ENCODE data around the gene ZNF688.

DNA sequence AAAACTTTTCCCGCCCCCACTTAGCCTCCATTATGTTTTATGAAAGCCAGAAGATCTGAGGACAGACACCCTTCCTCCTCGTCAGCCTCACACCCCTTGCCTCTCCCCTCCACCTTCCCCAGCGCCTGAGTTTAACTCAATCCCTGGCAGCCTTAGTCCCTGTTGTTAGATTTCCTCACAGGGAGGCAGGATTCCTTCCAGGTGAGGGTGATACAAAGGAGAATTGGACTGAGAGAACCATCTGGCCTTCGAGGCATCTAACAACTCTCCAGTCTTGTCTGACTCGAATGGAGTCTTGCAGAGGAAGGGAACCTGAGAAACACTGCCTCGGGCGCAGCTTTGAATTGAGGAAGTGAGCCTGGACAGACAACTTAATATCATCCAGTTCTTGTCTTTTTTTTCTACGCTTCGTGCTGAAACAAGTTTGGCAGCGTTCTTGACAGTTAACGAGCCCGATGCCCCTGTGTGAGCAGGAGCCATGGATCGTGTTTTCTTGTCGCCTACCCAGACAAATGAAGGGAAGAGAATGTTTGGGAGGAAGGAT lies 43.8 kb downstream of the ZNF688 start:
- TF ChIP-seq, protein P1, sequence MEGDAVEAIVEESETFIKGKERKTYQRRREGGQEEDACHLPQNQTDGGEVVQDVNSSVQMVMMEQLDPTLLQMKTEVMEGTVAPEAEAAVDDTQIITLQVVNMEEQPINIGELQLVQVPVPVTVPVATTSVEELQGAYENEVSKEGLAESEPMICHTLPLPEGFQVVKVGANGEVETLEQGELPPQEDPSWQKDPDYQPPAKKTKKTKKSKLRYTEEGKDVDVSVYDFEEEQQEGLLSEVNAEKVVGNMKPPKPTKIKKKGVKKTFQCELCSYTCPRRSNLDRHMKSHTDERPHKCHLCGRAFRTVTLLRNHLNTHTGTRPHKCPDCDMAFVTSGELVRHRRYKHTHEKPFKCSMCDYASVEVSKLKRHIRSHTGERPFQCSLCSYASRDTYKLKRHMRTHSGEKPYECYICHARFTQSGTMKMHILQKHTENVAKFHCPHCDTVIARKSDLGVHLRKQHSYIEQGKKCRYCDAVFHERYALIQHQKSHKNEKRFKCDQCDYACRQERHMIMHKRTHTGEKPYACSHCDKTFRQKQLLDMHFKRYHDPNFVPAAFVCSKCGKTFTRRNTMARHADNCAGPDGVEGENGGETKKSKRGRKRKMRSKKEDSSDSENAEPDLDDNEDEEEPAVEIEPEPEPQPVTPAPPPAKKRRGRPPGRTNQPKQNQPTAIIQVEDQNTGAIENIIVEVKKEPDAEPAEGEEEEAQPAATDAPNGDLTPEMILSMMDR (IDR thresholded peaks at IDR 0.05) = no peak
- TF ChIP-seq POLR2A (IDR thresholded peaks at IDR 0.05) = no peak

All from uterus (tissue), 2 donors.